Measurements from ENCODE around the gene IL2RA.
"Not testable (repeated sequence)": the region's sequence is repeated elsewhere in the genome, so short reads cannot be mapped to it uniquely, and the experiment has no call there.

Gene IL2RA

GRCh38 chr10:5976512-5977470 lies 85.4 kb downstream of the IL2RA start:
- DNase-seq = peak; percentile 59

DNA sequence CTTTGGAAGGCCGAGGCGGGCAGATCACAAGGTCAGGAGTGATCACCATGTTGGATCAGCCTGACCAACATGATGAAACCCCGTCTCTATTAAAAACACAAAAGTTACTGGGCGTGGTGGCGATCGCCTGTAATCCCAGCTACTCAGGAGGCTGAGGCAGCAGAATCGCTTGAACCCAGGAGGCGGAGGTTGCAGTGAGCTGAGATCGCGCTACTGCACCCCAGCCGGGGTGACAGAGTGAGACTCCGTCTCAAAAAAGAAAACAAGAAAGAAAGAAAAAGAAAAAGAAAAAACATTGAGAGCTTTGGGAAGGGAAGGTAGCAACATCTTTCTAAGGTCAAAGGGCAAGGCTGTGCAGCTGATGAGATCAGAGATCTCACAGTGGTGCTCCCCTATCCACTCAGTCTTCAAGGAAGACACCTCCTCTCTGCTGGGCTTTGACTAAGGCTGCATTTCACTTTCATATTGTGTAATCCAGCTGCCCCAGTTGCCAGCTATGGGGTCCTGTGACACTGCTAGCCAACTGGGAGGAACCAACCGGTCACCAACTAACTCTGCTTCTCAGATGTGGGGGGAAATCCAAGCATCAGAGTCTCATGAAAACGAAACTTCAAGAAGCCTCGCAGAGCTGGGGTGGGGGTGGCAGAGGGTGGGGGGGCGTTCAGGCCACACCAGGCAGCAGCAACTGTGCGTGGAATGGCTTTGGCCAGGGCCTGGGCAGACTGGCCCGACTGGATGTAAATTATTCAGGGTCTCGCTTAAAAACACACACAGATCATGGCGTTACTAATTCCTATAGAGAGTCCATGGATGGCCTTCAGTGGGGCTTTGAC lies 86.3 kb downstream of the IL2RA start:
- peak; percentile 94 for DNase-seq

DNA sequence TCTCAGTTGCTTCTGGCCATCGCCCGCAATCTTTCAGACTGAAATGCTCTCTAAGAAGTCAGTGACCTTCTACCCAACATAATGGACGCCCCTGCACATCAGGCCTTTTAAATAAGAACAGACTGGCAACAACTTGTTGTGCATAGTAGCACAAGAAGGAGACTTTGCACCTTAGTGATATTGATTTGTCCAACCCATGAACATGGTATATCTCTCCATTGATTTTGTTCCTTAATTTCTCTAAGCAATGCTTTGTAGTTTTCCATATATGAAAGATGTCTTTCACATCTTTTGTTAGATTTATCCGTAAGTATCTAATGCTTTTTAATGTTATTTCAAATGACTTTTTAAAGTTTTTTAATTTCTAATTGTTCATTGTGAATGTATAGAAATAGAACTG lies 89.1 kb downstream of the IL2RA start:
- DNase-seq = no peak

DNA sequence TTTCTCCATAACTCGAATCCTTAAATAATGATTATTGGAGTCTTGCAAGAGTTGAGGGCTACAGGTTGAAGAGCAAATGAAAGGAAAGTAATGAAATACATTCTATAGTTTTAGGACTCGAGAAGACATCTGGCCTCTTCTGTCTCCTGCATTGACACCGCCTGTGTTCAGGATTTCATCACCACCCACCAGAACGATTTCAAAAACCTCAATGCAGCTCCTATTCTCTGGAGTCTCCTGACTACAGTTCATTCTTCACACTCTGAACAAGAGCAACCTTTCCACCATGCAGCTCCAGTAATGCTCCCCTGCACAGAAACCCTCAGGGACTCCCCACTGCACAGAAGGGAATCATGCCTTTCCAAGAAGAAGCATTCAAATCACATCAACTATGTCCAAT lies 90.3 kb downstream of the IL2RA start:
- DNase-seq = no peak

DNA sequence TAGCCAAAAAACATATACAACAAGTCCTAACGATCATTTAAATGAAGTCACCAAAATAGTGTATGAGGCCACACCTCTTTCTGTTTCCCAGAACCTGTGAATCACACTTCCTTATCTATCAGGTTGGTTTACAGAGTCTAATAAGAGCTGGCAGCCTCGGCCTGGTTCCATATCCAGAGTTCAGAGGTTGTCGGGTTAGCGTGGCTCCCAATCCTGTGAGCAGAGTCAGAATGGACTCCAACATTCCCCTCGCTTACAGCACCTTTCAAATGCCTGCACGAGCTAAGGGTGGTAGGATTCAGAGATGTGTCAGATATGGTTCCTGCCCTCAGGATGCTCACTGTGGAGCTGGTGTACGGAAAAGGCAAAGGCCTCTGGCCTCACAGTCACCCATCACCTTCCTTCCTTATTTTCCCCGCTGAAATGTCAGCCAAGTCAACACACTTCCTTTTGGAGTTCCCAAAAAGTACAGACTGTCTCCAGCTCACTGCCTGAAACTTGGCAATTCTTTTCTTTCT lies 90.8 kb downstream of the IL2RA start:
- peak; percentile 71 for DNase-seq

DNA sequence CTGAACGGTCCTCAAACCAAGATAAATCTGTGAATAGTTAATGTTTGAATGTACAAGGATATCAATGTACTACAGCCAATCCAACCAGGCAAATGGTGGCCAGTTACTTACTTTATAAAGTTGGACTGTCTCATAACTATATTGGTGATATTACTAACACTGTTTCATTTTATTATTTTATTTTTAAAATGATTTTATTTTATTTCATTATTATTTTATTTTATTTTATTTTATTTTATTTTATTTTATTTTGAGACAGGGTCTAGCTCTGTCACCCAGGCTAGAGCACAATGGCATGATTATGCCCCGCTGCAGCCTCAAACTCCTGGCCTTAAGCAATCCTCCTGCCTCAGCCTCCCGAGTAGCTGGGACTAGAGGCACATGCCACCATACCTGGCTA lies 91.6 kb downstream of the IL2RA start:
- no peak for DNase-seq

DNA sequence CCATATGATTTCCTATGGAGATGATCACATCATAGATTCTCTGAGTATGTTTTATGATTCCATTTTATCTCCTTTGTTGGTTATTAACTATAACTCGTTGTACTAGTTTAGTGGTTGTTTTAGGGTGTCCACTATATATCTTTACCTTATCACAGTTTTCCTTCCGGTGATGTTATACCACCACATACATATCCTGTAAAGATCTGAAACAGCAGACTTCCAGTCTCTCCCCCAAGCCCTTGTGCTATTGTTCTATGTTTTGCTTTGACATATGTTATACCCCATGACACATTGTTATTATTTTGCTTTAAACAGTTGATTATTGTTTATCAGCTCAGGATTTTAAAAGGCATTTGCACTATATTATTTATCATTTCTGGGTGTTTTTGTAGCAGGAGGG lies 92.1 kb downstream of the IL2RA start:
- DNase-seq = no peak

- DNase-seq = no peak
Observed at GRCh38 chr10:5968681-5969453, 93.3 kb downstream of the IL2RA start.

- DNase-seq = no peak
Observed at GRCh38 chr10:5968037-5968680, 94.0 kb downstream of the IL2RA start.

DNA sequence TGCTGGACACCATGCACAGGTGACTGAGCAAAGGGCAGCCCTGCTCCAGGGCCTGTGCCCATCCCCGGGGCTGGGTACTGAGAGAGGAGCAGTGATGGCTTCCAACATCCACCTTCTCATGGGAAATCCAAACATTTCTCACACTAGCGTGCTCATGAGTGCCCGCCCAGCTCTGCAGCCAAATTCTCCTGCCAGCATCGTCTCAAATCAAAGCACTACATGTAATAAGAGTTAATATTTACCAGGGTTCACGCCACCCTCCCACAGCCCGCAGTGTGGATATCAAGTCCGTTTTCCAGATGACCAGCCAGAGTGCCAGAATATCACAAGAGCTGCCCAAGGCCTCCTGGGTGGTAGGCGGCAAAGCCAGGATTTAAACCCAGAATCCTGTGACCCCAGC lies 96.9 kb downstream of the IL2RA start:
- no peak for DNase-seq

- DNase-seq = no peak
Observed at GRCh38 chr10:5964736-5965135, 97.4 kb downstream of the IL2RA start.

- no peak for DNase-seq
Observed at GRCh38 chr10:5963591-5963990, 98.6 kb downstream of the IL2RA start.

DNA sequence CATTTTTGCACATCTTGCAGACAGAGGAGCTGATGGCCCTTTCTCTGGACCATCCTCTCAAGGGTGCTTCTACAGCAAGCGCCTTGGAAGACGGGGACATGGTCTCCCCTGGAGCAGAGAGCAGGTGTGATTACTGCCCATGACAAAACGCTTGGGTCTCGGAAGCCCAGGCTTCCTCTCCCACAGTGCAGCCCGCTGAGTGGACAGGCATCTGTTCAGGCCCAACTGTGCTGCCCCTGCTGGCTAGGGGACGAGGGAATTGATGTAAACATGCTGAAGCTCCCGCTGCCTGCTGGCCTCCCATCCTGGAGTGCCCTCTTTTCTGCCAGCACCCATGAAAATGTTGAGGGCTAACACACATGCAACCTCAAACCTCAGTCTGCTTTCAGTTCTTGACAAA lies 99.1 kb downstream of the IL2RA start:
- no peak for DNase-seq

DNA sequence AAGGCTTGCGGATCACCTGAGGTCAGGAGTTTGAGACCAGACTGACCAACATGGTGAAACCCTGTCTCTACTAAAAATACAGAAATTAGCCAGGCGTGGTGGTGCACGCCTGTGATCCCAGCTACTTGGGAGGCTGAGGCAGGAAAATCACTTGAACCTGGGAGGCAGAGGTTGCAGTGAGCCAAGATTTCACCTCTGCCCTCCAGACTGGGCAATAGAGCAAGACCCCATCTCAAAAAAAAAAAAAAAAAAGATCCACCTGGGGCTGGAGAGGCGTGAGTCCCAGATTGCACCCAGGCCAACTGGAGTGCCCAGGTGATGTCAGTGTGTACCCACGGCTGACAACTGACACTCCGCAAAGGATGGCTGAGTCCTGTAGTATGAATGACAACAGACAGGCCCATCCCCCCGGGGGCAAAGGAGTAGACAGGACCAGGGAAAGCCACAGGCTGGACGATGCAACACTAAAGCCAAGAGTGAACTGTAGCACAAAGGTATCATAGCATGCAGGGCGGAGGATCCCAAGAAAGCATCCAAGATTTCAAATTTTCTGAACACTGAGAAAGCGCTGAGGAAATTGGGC lies 99.7 kb downstream of the IL2RA start:
- DNase-seq = not testable (repeated sequence)

GRCh38 chr10:5961405-5962100 lies 100.6 kb downstream of the IL2RA start:
- no peak for DNase-seq

DNA sequence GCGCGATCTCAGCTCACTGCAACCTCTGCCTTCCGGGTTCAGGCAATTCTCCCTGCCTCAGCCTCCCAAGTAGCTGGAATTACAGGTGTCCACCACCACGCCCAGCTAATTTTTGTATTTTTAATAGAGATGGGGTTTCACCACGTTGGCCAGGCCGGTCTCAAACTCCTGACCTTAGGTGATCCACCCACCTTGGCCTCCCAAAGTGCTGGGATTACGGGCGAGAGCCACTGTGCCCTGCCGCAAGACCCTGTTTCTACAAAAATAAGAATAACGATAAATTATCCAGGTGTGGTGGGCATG lies 101.2 kb downstream of the IL2RA start:
- not testable (repeated sequence) for DNase-seq

Measured in activated CD4-positive, alpha-beta T cell treated with anti-CD3 and anti-CD28 coated beads, Interleukin-2, amount 50 U/mL, for 16 hours (primary cell).